Testis (tissue), 3 donors: ENCODE data around the gene AGBL2. TPM values are rescaled to one million over a fixed set of nuclear protein-coding genes. Genes with fewer than 3 reads are reported as not detected.

ENCODE experiments used
- DNase-seq: peaks from one replicate; pipeline ENCODE4 v3.0.0-alpha.2; 2019
- H3K27ac ChIP-seq, 2 donors: fragments of 200-600 bp; sonication (generic); one replicate each; pipeline ENCODE4 v1.5.1; 2019
- H3K27me3 ChIP-seq: fragments of 200-600 bp; sonication (generic); one replicate; pipeline ENCODE4 v1.5.1; 2019
- H3K36me3 ChIP-seq: fragments of 200-600 bp; sonication (generic); one replicate; pipeline ENCODE4 v1.5.1; 2017; ENCODE audit warnings: low read depth; ENCODE audit errors: missing control alignments
- H3K4me1 ChIP-seq: fragments of 200-600 bp; sonication (generic); one replicate; pipeline ENCODE4 v1.5.1; 2019
- H3K4me3 ChIP-seq, 2 donors: fragments of 200-600 bp; sonication (generic); one replicate each; pipeline ENCODE4 v1.5.1; 2017 to 2019
- H3K9me3 ChIP-seq: fragments of 200-600 bp; sonication (generic); one replicate; pipeline ENCODE4 v1.5.1; 2017
- CTCF ChIP-seq, 3 experiments: fragments of 450-650 bp in 2 of 3; fragments of 200-600 bp in 1 of 3; sonication (generic) in 1 of 3; IDR thresholded peaks; one replicate each; pipeline ENCODE4 v1.5.1; 2016 to 2019; ENCODE audit warnings: antibody characterized with exemption in 3 of 3, mild to moderate bottlenecking in 2 of 3, moderate library complexity in 1 of 3
- POLR2A ChIP-seq: fragments of 450-650 bp; IDR thresholded peaks from one replicate; pipeline ENCODE4 v1.6.1; 2017; ENCODE audit warnings: antibody characterized with exemption, mild to moderate bottlenecking, moderate library complexity
- WGBS, 2 donors: methylation state at CpG; one replicate each; pipeline ENCODE4 v1.1.5; 2018; 5-methylcytosine and 5-hydroxymethylcytosine counted together
- intact Hi-C: fragments of 100-400 bp; cut with DNase I; formaldehyde crosslinking; loops from one replicate; pipeline ENCODE4 v1.15.1; 2023; ENCODE audit warnings: low total_unique reads
- polyA plus RNA-seq: library from polyadenylated mRNA; stranded (reverse); fragments of 350-450 nt; fragmentation: Illumina TruSeq; extraction: RNeasy Lipid Tissue Mini Kit (QIAGEN cat#74804); gene quantifications from one replicate; pipeline ENCODE4 v1.2.3, GENCODE V29; 2014; ENCODE audit warnings: low read depth, low replicate concordance; ENCODE audit not compliant: insufficient read depth
- total RNA-seq, 2 donors: library from RNA; depleted of rRNA; stranded (reverse); fragments of >200 nt; gene quantifications; one replicate each; pipeline ENCODE4 v1.2.3, GENCODE V29; 2016

Gene AGBL2
- total and polyA plus RNA-seq, 3 donors from 2014 or later = 25.8 to 65.2 (median 40.6) TPM

- Histone ChIP-seq H3K9me3 (no peaks in the 10 kb centered on the region), H3K27ac (peak overlapping the region in 1 of 2 donors; percentile 70), H3K4me1 (no peaks in the 10 kb centered on the region), H3K4me3 (no peak overlapping the region), H3K36me3 (no peaks in the 10 kb centered on the region), H3K27me3 (no peaks in the 10 kb centered on the region)
- 58 to 63% methylated on average over 6 of the region's 6 CpGs for WGBS, 2 donors
- DNase-seq = peak; percentile 50
- intact Hi-C loops = no loop called here
- TF ChIP-seq POLR2A (no peak), CTCF (IDR thresholded peaks at IDR 0.05) (no peak)
These were observed 9.0 kb upstream of the AGBL2 start for GRCh38 chr11:47724041-47724729.

DNA sequence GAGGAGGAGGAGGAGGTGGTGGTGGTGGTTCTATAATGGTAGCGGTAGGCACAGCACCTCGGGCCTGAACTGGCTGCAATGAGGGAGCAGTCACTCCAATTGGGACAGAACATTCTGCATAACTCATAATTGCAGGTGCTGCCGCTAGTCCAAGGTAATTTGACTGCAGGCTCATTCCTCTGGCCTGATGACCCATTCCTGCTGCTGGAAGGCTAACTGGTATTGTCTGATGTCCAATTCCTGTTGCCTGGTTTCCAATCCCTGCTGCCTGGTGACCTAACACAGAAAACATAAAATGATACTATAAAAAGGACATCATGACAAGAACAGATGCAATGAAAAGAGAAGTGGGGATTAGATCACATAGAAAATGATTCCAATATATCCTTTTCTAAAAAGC, 7.9 kb upstream of the AGBL2 start:
- H3K4me3 ChIP-seq = no peak overlapping the region
- H3K4me1 ChIP-seq = no peaks in the 10 kb centered on the region
- H3K9me3 ChIP-seq = no peaks in the 10 kb centered on the region
- intact Hi-C loops = no loop called here
- no peaks in the 10 kb centered on the region for H3K27me3 ChIP-seq
- no peak overlapping the region for H3K27ac ChIP-seq
- H3K36me3 ChIP-seq = no peaks in the 10 kb centered on the region
- DNase-seq = no peak
- no peak for TF ChIP-seq POLR2A
- no peak for TF ChIP-seq CTCF (IDR thresholded peaks at IDR 0.05)
- 90 to 94% methylated on average over 3 of the region's 3 CpGs for WGBS, 2 donors

DNA sequence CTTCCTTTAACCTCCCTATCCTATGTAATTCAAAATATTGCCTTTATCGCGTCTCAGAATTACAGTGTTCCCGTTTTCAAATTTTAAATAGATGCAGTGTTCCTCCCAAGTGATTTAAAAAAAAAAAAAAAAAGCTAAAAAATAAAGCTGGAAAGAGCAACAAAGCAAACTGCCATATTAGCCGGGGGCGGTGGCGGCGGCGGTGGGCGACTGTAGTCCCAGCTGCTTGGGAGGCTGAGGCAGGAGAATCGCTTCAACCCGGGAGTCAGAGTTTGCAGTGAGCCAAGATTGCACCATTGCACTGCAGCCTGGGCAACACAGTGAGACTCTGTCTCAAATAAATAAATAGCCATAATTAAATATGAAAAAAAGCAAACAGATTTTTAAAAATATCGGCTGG, 5.5 kb upstream of the AGBL2 start:
- intact Hi-C loops = no loop called here
- WGBS, 2 donors = 91 to 96% methylated on average over 12 of the region's 12 CpGs
- Histone ChIP-seq H3K36me3 (no peaks in the 10 kb centered on the region), H3K27ac (no peak overlapping the region), H3K27me3 (no peaks in the 10 kb centered on the region), H3K4me1 (no peaks in the 10 kb centered on the region), H3K4me3 (no peak overlapping the region), H3K9me3 (no peaks in the 10 kb centered on the region)
- TF ChIP-seq POLR2A (no peak), CTCF (IDR thresholded peaks at IDR 0.05) (no peak)
- no peak for DNase-seq

GRCh38 chr11:47716692-47717091, 1.5 kb upstream of the AGBL2 start:
- H3K9me3 ChIP-seq = no peaks in the 10 kb centered on the region
- intact Hi-C loops = no loop called here
- H3K27ac ChIP-seq = no peak overlapping the region
- no peak overlapping the region for H3K4me3 ChIP-seq
- TF ChIP-seq CTCF (IDR thresholded peaks at IDR 0.05) (no peak), POLR2A (no peak)
- H3K27me3 ChIP-seq = no peaks in the 10 kb centered on the region
- DNase-seq = no peak
- WGBS, 2 donors = 64 to 71% methylated on average over 5 of the region's 5 CpGs
- H3K4me1 ChIP-seq = peaks cover 7% of the 10 kb centered on the region
- H3K36me3 ChIP-seq = no peaks in the 10 kb centered on the region

GRCh38 chr11:47714554-47715081, 551 bp downstream of the AGBL2 start:
- TF ChIP-seq CTCF (IDR thresholded peaks at IDR 0.05) = no peak
- TF ChIP-seq POLR2A = no peak
- Histone ChIP-seq H3K27ac (peak overlapping the region; percentile 62 to 63), H3K4me3 (peak overlapping the region; percentile 65 to 92), H3K9me3 (no peaks in the 10 kb centered on the region), H3K4me1 (peaks cover 7% of the 10 kb centered on the region), H3K36me3 (no peaks in the 10 kb centered on the region), H3K27me3 (no peaks in the 10 kb centered on the region)
- whole genome bisulfite sequencing, 2 donors = 10% methylated on average over 19 of the region's 19 CpGs
- intact Hi-C loops = no loop called here
- peak; percentile 18 for DNase-seq
